Measurements from ENCODE around the gene SCAI. TPM values are rescaled to one million over a fixed set of nuclear protein-coding genes. Genes with fewer than 3 reads are reported as not detected.
A peak's percentile ranks its signal among the peaks of the same experiment; 100 is the strongest.
"Not testable (repeated sequence)": the region's sequence is repeated elsewhere in the genome, so short reads cannot be mapped to it uniquely, and the experiment has no call there.

Gene SCAI
- total RNA-seq, 1 donor from 2014 or later, result 3.8 TPM

DNA sequence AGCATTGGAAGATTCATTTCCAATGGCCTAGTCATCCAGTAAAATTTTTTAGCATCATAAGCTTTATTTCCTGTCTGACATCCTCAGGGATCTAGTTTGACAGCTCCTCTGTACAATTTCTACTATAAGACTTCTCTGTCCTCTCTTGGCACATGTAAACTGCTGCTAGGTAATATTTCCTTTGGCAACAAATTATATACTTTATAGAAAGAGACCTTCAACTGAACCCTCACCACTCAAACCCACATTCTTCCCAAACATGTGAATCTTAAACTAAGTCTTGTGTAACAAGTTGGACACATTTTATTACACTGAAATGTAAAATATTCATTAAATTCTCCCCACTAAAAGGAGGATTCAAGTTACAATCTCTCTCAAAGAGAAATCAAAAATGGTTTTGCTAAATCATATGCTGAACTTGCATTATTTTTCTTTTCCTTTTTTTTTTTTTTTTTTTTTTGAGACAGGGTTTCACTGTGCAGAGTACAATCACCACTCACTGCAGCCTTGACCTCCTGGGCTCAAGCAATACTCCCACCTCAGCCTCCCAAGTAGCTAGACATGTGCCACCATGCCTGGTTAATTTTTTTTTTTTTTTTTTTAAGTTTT, 36.9 kb downstream of the SCAI start:
- peak in 1 of 2 donors; percentile 48 for DNase-seq (ENCODE audit: low read depth in 2 of 2)

DNA sequence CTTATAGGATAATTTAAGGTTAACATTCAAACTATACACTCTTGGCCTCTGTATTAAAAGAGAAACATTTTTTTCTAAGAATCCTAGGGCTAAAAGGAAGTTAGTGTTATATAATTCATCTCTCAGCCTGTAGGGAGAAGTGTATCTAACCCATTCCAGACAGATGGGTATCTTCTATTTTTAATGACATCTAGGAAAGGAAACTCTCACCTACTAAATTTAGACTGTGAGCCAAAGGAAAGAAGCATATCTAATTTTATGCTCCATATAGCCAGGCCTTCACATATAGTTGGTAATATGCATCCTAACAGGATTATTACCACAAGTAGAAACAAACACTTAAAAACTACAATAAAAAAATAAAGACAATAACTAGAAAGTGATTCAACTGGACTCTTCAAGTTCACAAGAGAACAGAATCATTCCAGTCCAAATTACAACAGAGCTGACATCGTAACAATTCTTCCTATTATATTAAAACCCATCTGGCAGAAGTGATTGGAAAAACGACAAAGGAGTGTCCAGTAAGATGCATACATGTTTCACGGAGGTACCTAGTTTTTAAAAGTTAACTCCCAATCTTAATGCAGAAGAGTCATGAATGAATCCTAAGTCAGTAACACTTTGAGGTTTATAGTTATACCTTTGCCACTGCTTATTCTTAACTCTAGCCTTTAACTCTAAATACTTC, 39.4 kb downstream of the SCAI start:
- DNase-seq (ENCODE audit: low read depth in 2 of 2), result no peak

DNA sequence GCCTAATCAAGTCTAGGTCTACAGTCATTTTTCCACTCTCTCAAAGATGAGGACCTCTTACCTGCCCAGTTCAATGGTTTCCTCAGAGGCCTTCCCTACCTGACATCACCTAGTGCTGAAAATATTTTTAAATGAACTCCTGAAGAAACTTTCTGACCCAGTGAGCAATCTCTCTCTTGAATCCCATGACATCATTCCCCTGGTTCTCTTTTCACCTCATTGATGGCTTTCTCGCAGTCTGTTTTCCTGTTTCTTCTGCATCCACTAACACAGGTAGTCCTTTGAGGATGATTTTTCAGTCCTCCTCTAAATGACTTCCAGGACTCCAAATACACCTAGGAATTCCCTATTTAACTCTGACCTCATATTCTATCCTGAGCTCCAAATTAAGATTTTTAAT, 40.3 kb downstream of the SCAI start:
- no peak for DNase-seq (ENCODE audit: low read depth in 2 of 2)

DNA sequence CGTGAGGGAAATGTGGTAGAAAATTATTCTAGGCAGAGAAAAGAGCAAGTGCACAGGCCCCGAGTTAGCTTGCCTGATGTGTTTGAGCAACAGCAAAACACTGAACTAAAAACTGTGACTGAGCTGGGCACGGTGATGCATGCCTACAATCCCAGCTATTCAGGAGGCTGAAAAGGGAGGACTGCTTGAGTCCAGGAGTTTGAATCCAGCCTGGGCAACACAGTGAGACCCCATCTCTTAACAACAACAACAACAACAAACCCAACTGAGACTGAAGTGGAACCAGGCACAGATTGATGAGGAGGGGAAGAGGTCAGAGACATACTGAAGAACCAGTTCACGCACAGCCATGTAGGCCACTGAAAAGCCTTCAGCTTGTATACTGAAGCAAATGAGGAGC, 42.5 kb downstream of the SCAI start:
- no peak for DNase-seq (ENCODE audit: low read depth in 2 of 2)

DNA sequence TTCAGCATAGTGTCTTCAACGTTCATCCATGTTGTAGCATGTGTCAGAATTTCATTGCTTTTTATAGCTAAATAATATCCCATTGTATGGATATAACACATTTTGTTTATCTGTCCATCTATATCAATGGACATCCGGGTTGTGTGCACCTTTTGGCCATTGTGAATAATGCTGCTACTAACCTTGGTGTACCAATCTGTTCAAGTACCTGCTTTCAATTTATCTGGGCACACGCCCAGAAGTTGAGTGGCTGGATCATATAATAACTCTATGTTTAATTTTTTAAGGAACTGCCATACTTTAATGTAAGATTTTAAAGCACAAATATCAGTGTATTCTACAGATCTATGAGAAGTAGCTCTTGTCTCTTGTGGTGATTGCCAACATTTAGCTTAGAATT, 43.5 kb downstream of the SCAI start:
- no peak for DNase-seq (ENCODE audit: low read depth in 2 of 2)

DNA sequence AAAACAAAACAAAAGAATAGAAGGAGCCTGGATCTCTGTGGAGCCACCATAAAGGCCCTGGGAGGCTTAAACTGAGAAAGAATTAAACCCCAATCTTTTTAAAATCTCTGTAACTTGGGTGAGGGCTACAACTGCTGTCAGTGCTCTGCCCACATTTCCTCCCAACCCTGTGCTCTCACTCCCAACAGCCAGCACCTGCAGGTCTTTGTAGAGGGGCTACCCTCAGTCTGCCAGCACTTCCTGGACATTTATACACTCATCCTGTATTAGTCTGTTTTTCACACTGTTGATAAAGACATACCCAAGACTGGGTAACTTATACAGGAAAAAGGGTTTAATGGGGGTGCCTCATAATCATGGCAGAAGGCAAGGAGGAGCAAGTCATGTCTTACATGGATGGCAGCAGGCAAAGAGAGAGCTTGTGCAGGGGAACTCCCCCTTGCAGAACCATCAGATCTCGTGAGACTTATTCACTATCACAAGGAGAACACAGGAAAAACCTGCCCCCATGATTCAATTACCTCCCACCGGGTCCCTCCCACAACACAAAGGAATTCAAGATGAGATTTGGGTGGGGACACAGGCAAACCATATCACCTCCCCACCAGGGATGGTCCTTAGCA, 47.4 kb downstream of the SCAI start:
- DNase-seq (ENCODE audit: low read depth in 2 of 2), result no peak

DNA sequence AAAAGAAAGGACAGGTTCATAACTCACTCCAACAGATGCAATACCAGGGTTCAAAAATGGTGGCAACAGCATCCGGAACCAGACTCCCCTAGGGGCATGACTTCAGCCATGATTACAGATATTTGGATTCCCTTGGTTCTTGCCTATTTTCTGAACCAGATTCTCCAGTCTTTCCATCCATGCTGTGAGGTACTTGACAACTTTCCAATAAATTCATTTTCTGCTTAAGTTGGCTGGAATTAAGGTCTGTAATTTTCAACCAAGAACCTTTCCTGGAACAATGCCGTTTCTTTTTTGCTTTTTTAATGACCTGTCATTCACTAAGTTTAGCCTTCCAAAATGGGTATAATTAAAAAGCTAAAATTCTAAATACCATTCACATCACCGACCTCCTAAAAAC, 52.2 kb downstream of the SCAI start:
- DNase-seq (ENCODE audit: low read depth in 2 of 2), result no peak

DNA sequence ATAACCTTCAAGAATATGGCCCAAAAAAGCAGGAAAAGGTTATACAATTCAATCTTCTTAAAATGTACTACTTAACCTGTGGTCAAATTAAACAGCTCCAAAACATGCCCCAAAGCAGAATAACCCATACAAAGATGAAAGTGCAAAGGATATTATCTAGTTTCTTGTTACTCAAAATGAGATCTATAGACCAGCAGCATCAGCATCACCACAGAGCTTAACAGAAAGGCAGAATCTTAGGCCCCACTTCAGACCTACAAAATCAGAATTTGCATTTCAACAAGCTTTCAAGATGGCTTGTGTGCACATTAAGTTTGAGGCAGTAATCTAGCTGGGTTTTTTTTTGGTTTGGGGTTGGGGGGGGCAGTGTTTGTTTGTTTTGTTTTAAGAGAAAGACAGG, 54.0 kb downstream of the SCAI start:
- no peak for DNase-seq (ENCODE audit: low read depth in 2 of 2)

DNA sequence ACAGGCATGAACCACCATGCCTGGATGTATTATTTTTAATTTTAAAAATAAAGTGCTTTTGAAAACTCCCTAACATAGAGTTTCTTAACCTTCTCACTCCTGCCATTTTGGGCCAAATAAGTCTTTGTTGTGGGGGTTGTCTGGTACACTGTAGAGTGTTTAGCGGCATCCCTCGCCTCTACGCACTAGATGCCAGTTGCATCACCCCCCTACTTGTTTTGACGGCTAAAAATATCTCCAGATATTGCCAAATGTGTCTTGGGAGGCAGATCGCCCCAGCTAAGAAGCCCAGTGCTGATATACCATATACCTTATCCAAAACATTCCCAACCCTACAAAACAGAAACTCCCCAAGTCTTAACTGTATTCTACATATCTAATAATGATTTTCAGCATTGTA, 54.6 kb downstream of the SCAI start:
- no peak for DNase-seq (ENCODE audit: low read depth in 2 of 2)

DNA sequence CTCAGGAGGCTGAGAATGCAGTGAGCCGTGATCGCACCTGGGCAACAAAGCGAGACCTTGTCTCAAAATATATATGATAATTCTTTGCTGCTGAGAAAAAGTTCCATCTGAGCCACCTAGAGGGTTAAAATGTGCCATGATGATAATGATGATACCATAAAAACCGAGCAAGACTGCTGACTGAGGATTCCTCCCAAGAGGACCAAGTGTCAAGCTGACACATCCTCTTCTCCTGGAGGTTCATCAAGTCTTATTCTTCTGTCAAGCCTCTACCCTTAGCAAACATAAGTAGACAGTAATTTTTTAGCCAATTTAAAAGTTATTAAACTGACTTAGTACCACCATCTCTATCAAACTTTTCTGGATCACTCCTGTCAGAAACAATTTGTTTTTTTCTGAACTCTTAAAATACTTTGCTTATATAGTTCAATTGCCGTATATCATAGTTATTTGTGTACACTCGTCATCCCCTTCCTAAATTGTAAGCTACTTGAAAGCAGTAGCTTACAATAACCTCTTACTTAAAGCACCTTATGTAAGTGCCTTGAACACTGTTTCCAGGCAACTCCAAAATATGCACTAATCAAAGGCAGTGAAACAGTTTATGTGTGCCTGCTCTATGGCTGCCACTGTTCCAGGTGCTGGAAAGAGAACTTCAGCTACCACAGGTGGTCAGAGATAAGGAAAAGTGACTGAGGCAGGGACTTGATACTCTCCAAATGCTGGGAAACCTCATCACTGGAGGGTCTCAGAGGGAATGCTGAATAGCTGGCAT, 57.4 kb downstream of the SCAI start:
- DNase-seq (ENCODE audit: low read depth in 2 of 2), result no peak

DNA sequence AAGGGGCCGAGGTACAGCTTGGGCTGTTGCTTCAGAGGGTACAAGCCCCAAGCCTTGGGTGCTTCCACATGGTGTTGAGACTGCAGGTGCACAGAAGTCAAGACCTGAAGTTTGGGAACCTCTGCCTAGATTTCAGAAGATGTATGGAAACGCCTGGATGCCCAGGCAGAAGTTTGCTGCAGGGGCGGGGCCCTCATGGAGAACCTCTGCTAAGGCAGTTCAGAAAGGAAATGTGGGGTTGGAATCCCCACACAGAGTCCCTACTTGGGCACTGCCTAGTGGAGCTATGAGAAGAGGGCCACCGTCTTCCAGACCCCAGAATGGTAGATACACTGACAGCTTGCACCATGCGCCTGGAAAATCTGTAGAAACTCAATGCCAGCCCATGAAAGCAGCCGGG, 61.1 kb downstream of the SCAI start:
- DNase-seq (ENCODE audit: low read depth in 2 of 2), result not testable (repeated sequence)

DNA sequence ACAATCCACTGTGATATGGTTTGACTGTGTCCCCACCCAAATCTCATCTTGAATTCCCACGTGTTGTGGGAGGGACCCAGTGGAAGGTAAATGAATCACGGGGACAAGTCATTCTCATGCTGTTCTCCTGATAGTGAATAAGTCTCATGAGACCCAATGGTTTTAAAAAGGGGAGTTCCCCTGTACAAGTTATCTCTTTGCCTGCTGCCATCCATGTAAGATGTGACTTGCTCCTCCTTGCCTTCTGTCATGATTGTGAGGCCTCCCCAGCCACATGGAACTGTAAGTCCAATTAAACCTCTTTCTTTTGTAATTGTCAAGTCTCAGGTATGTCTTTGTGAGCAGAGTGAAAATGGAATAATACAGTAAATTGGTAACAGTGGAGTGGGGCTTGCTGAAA, 62.5 kb downstream of the SCAI start:
- not testable (repeated sequence) for DNase-seq (ENCODE audit: low read depth in 2 of 2)

DNA sequence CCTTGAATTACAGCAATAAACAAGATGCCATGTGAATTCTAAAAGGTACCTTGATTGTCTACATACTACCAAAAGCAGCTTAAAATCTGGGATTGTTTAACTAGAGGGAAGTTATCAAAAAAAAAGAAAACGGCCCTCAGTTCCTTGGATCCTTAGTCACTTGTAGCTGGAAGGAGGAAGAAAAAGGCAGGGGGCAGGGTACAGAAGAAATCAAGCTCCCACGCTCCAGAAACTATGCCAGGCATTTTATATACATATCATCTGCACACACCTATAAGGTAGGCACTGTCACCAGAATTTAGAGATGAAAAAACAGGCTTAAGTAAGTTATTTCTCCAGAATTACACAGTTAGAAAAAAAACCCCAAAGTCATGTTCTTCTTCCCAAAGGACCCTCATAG, 63.4 kb downstream of the SCAI start:
- no peak for DNase-seq (ENCODE audit: low read depth in 2 of 2)

DNA sequence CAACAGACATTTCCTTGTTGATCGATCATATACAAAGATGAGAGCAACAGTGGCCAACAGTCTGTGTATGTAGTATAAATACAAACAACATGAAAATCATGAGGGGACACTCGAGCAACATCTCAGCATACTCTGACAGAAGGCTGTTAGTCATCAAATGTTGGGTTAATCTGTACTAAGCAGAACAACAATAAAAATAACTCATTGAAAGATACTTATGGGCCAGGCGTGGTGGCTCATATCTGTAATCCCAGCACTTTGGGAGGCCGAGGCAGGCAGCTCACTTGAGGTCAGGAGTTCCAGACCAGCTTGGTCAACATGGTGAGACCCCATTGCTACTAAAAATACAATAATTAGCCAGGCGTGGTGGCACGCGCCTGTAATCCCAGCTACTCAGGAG, 67.3 kb downstream of the SCAI start:
- no peak for DNase-seq (ENCODE audit: low read depth in 2 of 2)

DNA sequence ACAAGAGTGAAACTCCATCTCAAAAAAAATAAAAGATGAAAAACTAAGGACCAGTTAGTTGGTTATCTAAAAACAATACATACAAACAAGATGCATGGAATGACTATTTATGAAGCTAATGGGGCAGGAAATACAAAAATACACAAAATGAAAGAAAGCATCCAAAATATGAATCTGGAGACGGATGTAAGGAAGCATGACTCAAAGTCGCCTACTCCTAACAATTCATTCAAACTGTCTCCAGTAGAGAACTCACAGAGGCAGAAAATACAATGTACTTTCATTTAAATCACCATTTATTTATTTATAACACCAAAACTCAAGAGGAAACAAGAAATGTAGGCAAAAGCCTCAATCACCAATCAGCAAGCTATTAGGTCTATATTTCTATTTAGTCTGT, 68.4 kb downstream of the SCAI start:
- DNase-seq (ENCODE audit: low read depth in 2 of 2), result peak in 1 of 2 donors; percentile 83

DNA sequence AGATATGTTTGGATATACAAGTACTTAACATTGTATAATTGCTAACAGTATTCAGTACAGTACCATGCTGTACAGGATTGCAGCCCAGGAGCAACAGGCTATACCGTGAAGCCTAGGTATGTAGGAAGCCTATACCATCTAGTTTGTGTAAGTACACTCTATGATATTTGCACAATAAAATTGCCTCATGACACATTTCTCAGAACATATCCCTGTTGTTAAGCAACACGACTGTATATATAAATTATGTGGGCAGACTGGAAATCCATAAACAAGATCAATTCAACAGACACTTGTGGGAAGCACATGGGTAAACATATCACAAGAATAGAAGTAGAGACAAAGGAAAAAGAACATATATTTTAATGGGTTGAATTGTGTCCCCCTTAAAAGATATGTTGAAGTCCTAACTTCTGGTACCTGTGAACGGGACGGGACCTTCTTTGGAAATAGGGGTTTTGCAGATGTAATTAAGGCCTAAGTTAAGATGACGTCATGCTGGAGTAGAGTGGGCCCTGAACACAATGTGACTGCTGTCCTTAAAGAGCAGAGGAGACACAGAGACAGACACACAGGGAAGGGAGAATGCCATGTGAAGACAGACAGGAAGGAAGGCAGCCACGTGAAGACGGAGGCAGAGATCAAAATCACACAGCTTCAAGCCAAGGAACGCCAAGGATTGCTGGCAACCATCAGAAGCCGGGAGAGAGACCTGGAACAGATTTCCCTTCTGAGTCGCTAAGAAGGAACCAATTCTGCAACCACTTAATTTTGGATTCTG, 76.3 kb downstream of the SCAI start:
- DNase-seq (ENCODE audit: low read depth in 2 of 2), result peak in 1 of 2 donors; percentile 52

DNA sequence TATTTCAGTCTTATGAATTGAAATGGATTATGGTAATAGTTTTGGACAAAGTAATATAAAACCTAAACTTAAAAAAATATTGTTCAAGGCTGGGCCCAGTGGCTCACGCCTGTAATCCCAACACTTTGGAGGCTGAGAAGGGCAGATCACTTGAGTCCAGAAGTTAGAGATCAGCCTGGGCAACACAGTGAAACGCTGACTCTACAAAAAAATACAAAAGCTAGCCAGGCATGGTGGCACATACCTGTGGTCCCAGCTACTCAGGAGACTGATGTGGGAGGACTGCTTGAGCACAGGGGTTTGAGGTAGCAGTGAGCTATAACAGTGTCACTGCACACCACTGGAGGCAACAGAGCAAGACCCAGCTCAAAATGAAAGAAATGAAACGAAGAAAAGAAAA, 81.9 kb downstream of the SCAI start:
- DNase-seq (ENCODE audit: low read depth in 2 of 2), result no peak

DNA sequence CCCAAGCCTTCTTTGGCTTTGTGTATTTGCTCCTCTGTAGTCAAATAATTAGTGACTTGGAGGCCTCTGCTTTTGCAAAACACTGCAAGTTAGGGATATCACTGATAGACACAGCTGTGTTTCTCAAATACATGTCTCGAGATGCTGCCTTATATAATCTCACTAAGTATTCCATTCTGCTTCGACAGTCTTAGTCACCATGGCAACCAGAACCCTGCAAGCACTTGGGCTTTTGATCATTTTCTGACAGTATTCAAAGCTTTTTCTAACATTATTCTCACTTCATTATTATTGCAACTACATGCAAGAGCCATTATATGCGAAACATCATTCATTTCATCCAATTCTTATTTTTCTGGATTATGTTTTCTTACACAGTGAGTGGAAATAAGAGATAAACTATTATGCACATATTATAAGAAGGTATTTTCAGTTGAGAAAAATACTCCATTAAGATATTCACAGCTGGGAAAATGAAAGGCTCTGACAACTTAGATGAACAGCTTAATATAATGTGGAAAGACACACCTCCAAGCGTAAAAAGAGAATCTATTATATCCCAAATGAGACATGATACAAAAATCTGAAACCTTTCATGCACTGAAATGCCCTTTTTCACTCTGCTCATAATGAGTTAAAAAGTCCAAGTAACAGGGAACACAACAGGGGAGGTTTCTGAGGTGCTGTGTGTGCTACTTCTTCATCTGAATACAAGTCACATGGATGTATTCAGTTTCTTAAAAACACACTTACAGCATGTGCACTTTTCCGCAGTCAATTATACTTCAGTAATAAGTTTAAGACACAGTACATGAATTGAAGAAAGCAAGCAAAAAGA, 93.9 kb downstream of the SCAI start:
- DNase-seq (ENCODE audit: low read depth in 2 of 2), result no peak

DNA sequence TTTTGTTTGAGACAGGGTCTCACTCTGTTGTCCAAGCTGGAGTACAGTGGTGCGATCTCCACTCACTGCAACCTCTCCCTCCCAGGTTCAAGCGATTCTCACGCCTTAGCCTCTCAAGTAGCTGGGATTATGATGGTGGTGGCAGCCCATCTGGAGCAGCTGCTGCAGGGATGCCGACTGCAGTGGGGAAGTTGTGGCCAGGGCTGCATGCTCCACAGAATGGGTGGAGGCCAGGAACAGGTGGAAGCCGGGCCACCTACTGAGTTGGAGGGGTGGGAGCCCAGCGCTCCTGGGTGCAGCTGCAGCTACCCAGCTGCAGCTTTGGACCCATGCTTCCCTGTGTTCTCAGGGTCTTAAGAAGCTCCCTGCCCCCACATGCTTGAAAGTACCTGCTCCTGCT, 99.7 kb downstream of the SCAI start:
- DNase-seq (ENCODE audit: low read depth in 2 of 2), result no peak

DNA sequence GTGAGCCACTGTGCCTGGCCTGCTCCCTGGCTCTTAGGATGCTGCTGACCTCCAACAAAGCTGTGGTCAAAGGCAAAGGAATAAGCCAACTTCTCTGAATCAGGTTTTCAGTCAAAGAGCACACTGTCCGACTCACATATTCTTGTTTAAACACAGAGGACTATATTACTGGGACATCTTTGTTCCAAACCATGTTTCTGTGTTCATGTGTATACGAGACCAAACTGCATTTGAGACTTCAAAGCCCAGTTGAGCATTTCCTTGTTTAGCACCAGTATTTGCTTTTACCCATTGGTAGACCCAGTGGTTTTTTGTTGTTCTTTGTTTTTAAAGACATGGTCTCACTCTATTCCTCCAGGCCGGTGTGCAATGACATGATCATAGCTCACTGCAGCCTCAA, 100.2 kb downstream of the SCAI start:
- DNase-seq (ENCODE audit: low read depth in 2 of 2), result no peak

DNA sequence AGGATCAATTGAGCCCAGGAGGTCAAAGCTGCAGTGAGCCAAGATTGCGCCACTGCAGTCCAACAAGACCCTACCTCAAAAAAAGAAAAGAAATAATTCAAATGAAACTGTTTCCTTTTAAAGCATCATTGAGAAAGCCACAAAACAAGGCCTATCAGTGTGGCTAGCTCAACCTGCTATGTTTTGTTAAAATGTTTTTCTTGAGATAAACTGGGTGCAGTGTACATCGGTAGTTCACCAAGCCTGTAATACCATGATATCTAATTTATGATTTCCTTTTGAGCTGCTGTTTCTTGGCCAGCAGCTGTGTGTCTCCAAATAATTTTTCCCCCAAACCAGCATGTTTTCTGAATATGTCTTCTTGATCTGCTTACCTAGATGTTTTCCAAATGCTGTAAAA, 105.2 kb downstream of the SCAI start:
- no peak for DNase-seq (ENCODE audit: low read depth in 2 of 2)

Measured in lung microvascular endothelial cell (primary cell).